LNCaP clone FGC (cell line): ENCODE results near the gene CASZ1.
A peak's percentile ranks its signal among the peaks of the same experiment; 100 is the strongest.

ENCODE experiments used
- DNase-seq: peaks from one replicate; pipeline ENCODE4 v3.0.0-alpha.2; 2011; ENCODE audit warnings: low read depth
- H3K4me3 ChIP-seq: 2 replicates; pipeline ENCODE4 v1.5.1; 2011; ENCODE audit warnings: mild to moderate bottlenecking, low read depth, low read length, control low read depth
- TF ChIP-seq, protein P1 (sequence below): IDR thresholded peaks from 2 replicates; pipeline ENCODE4 v1.5.1; 2012; ENCODE audit warnings: mild to moderate bottlenecking; ENCODE audit not compliant: control insufficient read depth, insufficient read depth; ENCODE audit errors: extremely low read depth

The CASZ1 gene

DNA sequence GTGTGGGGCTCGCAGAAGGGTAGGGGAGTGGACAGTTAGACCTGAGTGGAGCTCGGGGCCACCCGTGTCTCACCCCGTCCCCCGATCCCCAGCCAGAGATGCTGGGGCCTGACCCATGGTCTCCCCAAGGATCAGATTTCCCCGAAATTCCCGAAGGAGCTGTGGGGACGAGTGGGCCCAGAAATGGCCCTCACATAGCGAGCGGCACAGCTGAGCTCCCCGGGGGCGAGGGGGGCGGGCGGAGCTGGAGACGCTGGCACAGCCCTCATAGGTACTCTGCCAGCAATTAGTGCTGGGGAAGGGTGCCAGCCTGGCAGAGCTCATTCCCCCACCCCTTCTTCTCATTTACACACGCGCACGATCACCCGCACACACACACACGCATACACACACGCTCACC, 9.2 kb downstream of the CASZ1 start:
- H3K4me3 ChIP-seq: no peak overlapping the region
- TF ChIP-seq, protein P1, sequence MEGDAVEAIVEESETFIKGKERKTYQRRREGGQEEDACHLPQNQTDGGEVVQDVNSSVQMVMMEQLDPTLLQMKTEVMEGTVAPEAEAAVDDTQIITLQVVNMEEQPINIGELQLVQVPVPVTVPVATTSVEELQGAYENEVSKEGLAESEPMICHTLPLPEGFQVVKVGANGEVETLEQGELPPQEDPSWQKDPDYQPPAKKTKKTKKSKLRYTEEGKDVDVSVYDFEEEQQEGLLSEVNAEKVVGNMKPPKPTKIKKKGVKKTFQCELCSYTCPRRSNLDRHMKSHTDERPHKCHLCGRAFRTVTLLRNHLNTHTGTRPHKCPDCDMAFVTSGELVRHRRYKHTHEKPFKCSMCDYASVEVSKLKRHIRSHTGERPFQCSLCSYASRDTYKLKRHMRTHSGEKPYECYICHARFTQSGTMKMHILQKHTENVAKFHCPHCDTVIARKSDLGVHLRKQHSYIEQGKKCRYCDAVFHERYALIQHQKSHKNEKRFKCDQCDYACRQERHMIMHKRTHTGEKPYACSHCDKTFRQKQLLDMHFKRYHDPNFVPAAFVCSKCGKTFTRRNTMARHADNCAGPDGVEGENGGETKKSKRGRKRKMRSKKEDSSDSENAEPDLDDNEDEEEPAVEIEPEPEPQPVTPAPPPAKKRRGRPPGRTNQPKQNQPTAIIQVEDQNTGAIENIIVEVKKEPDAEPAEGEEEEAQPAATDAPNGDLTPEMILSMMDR: no peak
- DNase-seq: no peak

DNA sequence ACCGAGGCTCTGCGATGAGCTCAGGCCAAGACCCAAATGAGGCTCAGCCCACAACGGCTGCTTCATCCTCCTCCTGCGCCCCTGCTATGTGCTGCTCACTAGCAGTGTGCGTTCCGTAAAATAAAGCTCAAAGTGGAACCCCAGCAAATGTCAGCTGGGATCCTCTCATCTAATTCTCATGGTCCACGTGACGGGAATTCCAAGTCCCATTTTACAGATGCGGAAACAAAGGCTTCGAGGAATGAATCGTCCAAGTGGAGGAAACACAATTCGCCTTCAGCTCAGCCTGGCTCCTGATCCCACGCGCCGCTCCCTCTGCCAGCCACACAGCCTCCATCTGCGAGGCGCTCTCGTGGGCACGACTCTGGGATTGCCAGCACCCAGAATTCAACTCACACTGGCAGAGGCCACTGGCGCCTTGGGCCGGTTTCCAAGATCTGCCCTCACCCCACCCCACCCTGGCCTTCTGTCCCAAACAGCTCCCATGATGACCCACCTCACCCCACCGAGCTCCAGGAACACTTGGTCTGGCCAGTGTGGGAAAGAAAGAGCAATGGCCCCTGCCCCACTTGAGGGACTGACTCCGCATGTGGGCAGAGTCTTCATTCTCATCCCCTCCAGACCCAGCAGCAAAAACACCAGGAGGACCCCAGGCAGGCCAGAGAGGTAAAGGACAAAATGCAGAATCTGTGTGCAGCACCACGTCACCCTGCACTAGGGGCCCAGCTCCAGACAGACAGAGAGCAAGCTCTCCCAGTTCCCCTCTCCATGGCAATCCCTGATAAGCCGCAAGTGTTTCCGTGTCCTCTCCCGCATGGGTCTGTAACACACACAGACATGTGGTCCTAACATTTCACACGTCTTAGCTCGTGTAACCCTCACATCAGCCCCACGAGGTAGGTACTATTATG, 10.5 kb downstream of the CASZ1 start:
- H3K4me3 ChIP-seq: no peak overlapping the region
- no peak for DNase-seq
- TF ChIP-seq, protein P1: no peak

DNA sequence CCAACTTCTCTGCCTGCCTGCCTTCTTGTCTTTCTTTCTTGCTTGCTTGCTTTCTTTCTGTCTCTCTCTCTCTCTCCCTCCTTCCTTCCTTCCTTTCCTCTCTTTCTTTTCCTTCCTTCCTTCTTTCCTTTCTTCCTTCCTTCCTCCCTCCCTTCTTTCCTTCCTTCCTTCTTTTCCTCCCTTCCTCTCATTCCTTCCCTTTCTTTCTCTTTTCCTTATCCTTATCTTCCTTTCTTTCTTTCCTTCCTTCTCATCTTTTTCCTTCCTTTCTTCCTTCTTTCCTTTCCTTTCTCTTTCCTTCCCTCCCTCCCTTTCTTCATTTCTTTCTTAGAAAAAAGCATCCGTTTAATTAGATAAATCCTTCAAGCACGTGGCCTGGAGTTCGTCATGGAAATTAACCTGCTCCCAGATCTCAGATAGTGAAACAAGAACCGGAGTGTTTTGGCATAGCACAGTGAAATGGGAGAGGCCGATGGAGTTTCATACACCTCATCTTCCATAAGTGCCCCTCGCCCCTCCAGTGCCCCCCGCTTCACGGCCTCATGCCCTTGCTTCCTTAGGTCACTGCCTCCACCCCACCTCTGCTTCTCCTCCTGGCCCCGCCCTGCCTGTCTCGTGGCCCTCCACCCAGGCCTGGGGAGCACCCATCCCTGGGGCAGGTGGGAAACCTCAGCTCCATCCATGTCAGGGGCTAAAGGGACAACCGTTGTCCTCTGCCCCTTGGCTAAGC, 11.3 kb downstream of the CASZ1 start:
- H3K4me3 ChIP-seq: no peak overlapping the region
- TF ChIP-seq, protein P1: no peak
- DNase-seq: no peak

DNA sequence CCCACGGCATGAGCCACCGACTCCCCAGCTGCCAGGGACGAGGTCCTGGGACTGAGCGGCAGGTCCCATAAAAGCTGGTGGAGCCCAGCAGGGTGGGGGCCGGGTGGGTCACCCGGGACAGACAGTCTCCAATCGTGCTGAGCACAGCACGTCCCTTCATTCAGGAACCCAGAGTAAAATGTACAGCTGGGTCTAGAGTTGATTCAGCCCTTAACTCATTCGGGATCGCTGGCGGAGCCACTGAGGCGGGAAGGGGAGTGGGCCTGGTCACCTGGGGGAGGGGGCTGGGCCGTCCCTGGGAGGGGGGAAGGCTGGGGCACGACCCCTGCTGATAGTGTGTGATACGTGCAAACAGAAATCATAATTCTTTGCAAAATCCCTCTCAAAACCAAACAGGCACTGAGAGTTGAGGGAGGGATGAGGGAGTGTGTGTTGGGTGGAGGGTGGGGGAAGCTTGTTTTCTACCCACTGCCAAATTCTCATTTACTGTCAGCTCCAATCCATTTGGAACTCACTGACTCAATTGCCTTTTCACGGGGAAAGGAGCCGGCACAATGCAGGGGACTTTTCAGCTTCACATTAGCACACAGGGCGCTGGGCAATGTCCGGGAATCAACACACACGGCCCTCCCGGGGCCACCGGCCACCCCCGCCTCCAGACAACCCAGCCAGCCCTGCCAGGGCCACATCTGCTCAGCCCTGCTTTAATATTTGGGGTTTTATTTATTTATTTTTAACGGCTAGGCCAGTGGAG, 13.8 kb downstream of the CASZ1 start:
- TF ChIP-seq, protein P1: no peak
- DNase-seq: no peak
- H3K4me3 ChIP-seq: no peak overlapping the region

DNA sequence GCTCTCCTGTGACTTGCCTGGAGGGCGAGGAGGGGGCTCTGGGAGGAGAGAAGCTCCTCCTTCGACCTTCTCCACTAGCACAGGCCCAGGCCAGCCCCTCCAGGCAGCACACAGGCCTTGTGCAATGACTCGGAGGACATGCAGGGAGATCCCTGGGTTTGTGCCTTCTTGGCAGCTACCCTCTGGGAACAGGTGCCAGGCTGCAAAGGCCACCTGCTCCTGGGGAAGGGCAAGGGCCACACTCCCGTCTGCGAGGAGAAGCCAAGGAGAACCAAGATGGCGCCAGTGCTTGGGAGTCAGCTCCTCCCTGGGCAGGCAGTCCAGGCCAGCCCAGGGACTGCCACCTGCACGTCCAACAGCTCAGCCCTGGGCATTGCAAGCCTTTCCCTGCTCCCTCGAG, 15.3 kb downstream of the CASZ1 start:
- DNase-seq: no peak
- TF ChIP-seq, protein P1: no peak

DNA sequence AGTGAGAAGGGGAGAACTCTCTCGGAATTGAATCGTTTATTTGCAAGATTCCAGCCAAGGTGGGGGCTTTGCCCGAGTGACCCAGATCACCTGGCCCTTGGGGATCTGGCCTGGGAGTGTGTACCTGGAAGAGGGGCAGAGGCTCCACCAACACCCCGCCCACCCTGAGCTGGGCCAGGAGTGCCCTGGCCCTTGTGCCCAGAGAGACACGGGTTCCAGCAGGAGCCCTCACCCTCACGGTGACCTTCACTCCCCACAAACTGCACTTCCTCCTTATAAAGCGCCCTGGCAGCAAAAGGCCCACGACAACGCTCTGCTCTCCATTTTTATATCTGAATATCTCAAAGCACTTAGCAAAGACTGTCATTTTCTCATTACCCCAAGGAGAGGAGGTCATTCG, 16.6 kb downstream of the CASZ1 start:
- H3K4me3 ChIP-seq: peak overlapping the region; percentile 18
- DNase-seq: no peak
- TF ChIP-seq, protein P1: no peak

More for the DNA sequence above, 15.3 kb downstream of the CASZ1 start:
- no peak overlapping the region for H3K4me3 ChIP-seq
